Esophagus muscularis mucosa (tissue), 3 donors: ENCODE measurements around the gene ITPA.

ENCODE experiments used
- CTCF ChIP-seq, 3 experiments: fragments of 200-600 bp in 2 of 3; fragments of 450-650 bp in 1 of 3; sonication (generic) in 2 of 3; IDR thresholded peaks; one replicate each; pipeline ENCODE4 v1.5.1; 2017 to 2019; ENCODE audit warnings: antibody characterized with exemption in 3 of 3, mild to moderate bottlenecking in 2 of 3, moderate library complexity in 1 of 3
- POLR2A ChIP-seq: fragments of 450-650 bp; IDR thresholded peaks from one replicate; pipeline ENCODE4 v1.6.1; 2017; ENCODE audit warnings: antibody characterized with exemption, moderate library complexity, mild to moderate bottlenecking, low read depth

- TF ChIP-seq CTCF (IDR thresholded peaks at IDR 0.05) (no peak), POLR2A (no peak)
Observed at GRCh38 chr20:3231889-3232588, 22.7 kb downstream of the ITPA start.
